Fibroblast of lung (primary cell): Measurements from ENCODE around the gene MICAL2.

Experiments
- CTCF ChIP-seq, 2 donors: IDR thresholded peaks in 1 of 2; conservative IDR thresholded peaks in 1 of 2; 1 replicate in 1 of 2; 2 replicates in 1 of 2; pipeline ENCODE4 v1.5.1; 2011 to 2012; ENCODE audit warnings: low read length in 2 of 2, control low read depth in 1 of 2, inconsistent platforms in 1 of 2, low read depth in 1 of 2, mild to moderate bottlenecking in 1 of 2
- EZH2 ChIP-seq: IDR thresholded peaks from 2 replicates; pipeline ENCODE4 v1.5.1; 2012; ENCODE audit warnings: low read length, control low read depth, mild to moderate bottlenecking; ENCODE audit errors: missing control alignments

- TF ChIP-seq CTCF (conservative IDR thresholded peaks at IDR 0.05 in 1 of 2, IDR thresholded peaks at IDR 0.05 in 1 of 2; ENCODE audit: low read depth in 1 of 2, low read length in 2 of 2) = no peak
- no peak for TF ChIP-seq EZH2
These were observed 85.9 kb downstream of the MICAL2 start for GRCh38 chr11:12196308-12196707.
